Stimulated activated naive CD8-positive, alpha-beta T cell treated with anti-CD3 and anti-CD28 coated beads, Interleukin-15, amount 100 ng/mL, for 72 hours (primary cell): ENCODE data around the gene BBS4.
"Not testable (repeated sequence)": the region's sequence is repeated elsewhere in the genome, so short reads cannot be mapped to it uniquely, and the experiment has no call there.

ENCODE experiments used
- ATAC-seq: fragments of 150-1000 bp; cut with Tn5 transposase; 2 replicates; pipeline ENCODE4 v1.10.0; 2021; ENCODE audit warnings: mild to moderate bottlenecking, moderate library complexity
- DNase-seq, 2 donors: peaks; one replicate each; pipeline ENCODE4 v3.0.0; 2021 to 2022
- H3K27ac Mint-ChIP-seq, 2 donors: one replicate each; pipeline ENCODE4 v1.8.0; 2022; ENCODE audit warnings: mild to moderate bottlenecking in 2 of 2, mixed read lengths in 2 of 2, moderate library complexity in 2 of 2
- H3K27me3 Mint-ChIP-seq: one replicate; pipeline ENCODE4 v1.8.0; 2022; ENCODE audit warnings: mixed read lengths
- H3K4me1 Mint-ChIP-seq: one replicate; pipeline ENCODE4 v1.8.0; 2022; ENCODE audit warnings: mild to moderate bottlenecking, mixed read lengths
- H3K4me3 Mint-ChIP-seq, 2 donors: one replicate each; pipeline ENCODE4 v1.8.0; 2022; ENCODE audit warnings: mild to moderate bottlenecking in 2 of 2, mixed read lengths in 2 of 2, moderate library complexity in 1 of 2
- H3K9me3 Mint-ChIP-seq, 2 donors: one replicate each; pipeline ENCODE4 v1.8.0; 2022; ENCODE audit warnings: mixed read lengths in 2 of 2

Gene BBS4

DNA sequence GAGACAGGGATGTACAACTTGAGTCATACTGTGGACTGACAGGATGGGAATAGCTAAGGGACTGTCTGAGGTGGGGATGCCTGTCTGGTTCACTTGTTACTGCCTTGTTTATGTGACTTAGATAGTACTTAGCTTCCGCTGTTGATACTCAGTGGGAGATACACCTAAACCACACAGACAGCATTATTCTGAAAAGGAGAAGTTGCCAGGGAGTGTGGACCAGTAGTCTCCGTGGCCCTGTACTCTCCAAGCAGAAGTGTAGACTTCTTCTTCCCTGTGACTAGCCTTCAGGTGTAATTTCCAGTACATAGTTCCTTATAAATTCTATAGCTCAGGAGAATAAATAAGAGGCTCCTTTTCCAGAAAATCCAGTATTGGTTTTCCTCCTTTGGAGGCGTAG is 5.1 kb upstream of the BBS4 start:
- Mint-ChIP-seq H3K27ac (no peak overlapping the region), H3K9me3 (no peaks in the 10 kb centered on the region), H3K27me3 (peaks cover 14% of the 10 kb centered on the region), H3K4me3 (no peak overlapping the region), H3K4me1 (peaks cover 7% of the 10 kb centered on the region)
- DNase-seq (no peak), ATAC-seq (no peak)

DNA sequence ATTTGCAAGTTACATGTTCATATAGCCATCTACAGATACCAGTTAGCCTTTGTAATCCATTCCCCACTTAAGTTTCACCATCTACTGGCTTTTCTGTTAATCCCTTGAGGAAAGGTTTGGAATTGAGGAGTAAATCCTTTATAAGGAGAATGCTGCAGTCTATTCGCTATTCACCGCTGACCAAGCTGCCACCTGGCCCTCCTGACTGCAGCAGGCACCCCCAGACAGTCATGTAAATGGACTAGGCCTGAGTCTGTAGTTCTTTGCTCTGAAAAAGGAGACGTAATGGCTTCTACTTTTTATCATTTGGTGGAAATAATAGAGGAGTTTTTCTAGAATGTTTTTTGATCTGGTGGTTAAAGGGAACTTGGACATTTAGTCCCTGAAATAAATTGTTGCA is 3.2 kb upstream of the BBS4 start:
- no peak overlapping the region for H3K27ac Mint-ChIP-seq
- H3K4me1 Mint-ChIP-seq = peaks cover 7% of the 10 kb centered on the region
- ATAC-seq = no peak
- H3K9me3 Mint-ChIP-seq = no peaks in the 10 kb centered on the region
- peaks cover 8% of the 10 kb centered on the region for H3K27me3 Mint-ChIP-seq
- no peak overlapping the region for H3K4me3 Mint-ChIP-seq
- no peak for DNase-seq

DNA sequence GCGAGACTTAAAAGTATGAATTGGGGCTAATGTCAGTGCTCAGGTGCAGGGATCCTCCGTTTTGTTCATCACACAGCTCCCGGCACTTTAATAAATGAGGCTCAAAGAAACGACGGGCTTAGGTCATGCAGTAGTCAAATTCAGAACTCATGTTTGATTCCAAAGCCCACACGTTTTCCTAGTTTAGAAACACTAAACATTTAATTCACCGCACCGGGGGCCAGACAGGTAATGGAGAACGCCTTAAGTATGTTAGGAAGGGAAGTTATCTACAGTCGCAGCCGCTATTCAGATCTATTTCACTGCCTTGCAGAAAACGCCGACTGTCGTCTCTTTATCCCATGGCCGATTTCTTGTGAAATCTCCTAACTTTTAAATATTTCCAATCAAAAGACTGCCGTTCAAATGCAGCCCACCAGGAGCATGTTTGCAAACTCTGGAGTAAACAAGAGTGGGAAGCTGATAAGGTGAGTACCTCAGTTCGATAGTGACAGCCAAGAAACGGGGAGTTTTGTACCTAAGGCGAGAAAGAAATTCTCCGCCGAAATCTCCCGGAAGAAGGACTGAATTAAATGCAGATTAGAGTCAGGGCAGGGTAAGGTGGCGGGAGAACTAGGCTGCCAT is 594 bp upstream of the BBS4 start:
- DNase-seq (no peak), ATAC-seq (no peak)
- H3K27ac Mint-ChIP-seq = peak overlapping the region; percentile 97
- H3K4me3 Mint-ChIP-seq = peak overlapping the region; percentile 90 to 96
- no peaks in the 10 kb centered on the region for H3K27me3 Mint-ChIP-seq
- peaks cover 7% of the 10 kb centered on the region for H3K4me1 Mint-ChIP-seq
- no peaks in the 10 kb centered on the region for H3K9me3 Mint-ChIP-seq

DNA sequence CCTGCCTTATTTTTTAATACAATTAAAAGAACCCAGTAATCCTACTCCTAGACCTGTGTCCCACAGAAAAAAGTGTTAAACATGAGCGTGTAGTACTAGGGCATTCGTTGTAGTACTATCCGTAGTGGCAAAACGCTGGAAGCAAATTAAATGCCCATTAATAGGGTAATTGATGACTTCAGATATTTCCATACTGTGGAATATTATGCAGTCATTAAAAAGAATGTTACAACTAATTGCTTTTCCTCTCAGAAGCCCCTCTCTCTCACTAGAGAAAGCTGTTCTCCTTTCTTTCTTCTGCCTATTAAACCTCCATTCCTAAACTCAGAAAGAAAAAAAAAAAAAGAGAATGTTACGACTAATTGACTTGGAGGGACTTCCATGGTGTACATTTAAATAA is 2.7 kb downstream of the BBS4 start:
- peak overlapping the region in 1 of 2 donors; percentile 19 for H3K27ac Mint-ChIP-seq
- H3K9me3 Mint-ChIP-seq = no peaks in the 10 kb centered on the region
- peaks cover under 1% of the 10 kb centered on the region for H3K4me1 Mint-ChIP-seq
- no peaks in the 10 kb centered on the region for H3K27me3 Mint-ChIP-seq
- ATAC-seq (no peak), DNase-seq (no peak)
- no peak overlapping the region for H3K4me3 Mint-ChIP-seq

DNA sequence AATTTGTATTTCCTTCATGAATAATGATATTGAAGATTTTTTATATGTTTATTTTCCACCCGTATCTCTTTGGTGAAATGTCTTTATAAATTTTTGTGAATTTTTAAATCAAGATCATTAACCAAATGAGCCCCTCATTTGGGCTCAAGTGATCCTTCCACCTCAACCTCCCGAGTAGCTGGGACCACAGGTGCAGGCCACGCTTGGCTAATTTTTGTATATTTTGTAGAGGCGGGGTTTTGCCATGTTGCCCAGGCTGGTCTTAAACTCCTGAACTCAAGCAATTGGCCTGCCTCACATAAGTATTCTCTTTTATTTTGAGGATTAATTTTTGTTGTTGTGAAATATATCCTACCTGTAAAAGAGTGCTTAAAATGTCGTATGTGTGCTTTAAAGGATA is 4.9 kb downstream of the BBS4 start:
- no peak overlapping the region for H3K4me3 Mint-ChIP-seq
- H3K9me3 Mint-ChIP-seq = no peaks in the 10 kb centered on the region
- no peaks in the 10 kb centered on the region for H3K27me3 Mint-ChIP-seq
- H3K4me1 Mint-ChIP-seq = peaks cover 13% of the 10 kb centered on the region
- no peak overlapping the region for H3K27ac Mint-ChIP-seq
- ATAC-seq (no peak), DNase-seq (no peak)

DNA sequence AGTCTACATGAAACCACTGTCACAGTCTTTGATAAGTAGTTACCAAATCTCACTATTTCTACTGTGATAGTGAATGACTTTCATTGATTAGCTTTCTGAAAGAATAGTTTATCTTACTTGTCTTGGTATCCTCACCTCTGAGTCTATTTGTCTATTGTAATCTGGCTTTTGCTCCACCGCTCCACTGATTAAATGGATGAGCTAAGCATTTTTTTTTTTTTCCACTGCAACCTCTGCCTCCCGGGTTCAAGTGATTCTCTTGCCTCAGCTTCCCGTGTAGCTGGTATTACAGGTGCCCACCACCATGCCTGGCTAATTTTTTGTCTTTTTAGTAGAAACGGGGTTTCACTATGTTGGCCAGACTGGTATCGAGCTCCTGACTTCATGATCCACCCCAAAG is 12.9 kb downstream of the BBS4 start:
- ATAC-seq = no peak

DNA sequence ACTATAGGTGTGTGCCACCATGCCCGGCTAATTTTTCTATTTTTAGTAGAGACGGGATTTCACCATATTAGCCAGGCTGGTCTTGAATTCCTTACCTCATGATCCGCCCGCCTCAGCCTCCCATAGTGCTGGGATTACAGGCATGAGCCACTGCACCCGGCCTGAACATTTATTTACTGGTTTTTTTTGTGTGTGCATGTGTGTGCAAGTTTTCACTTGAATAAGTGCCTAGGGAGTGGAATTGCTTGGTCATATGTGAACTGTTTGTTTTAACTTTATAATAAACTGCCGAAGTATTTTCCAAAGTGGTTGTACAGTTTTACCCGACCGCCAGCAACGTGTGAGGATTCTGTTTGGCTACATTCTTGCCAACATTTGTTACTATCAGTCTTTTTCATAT is 14.1 kb downstream of the BBS4 start:
- Mint-ChIP-seq H3K27me3 (no peaks in the 10 kb centered on the region), H3K27ac (no peak overlapping the region), H3K4me1 (peaks cover 10% of the 10 kb centered on the region), H3K9me3 (no peaks in the 10 kb centered on the region), H3K4me3 (no peak overlapping the region)
- DNase-seq (no peak), ATAC-seq (no peak)

More for the DNA sequence above, 12.9 kb downstream of the BBS4 start:
- Mint-ChIP-seq H3K4me3 (no peak overlapping the region), H3K27me3 (no peaks in the 10 kb centered on the region), H3K9me3 (no peaks in the 10 kb centered on the region), H3K4me1 (peaks cover 15% of the 10 kb centered on the region), H3K27ac (peak overlapping the region in 1 of 2 donors; percentile 38)
- no peak for DNase-seq

DNA sequence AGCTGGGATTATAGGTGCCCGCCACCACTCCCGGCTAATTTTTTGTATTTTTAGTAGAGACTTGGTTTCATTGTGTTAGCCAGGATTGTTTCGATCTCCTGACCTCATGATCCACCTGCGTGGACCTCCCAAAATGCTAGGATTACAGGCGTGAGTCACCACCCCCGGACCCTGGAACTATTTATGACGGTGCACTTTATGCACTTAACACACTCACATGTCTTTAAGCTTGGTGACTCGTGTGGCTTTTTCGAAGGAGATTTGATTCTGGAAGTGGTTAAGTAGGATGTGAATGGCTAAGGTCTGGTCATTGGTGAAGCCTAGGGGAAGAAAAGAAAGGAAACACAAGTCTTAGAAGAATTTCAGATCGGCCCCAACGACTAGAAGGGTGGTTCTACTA is 20.3 kb downstream of the BBS4 start:
- H3K27ac Mint-ChIP-seq = no peak overlapping the region
- ATAC-seq = no peak

DNA sequence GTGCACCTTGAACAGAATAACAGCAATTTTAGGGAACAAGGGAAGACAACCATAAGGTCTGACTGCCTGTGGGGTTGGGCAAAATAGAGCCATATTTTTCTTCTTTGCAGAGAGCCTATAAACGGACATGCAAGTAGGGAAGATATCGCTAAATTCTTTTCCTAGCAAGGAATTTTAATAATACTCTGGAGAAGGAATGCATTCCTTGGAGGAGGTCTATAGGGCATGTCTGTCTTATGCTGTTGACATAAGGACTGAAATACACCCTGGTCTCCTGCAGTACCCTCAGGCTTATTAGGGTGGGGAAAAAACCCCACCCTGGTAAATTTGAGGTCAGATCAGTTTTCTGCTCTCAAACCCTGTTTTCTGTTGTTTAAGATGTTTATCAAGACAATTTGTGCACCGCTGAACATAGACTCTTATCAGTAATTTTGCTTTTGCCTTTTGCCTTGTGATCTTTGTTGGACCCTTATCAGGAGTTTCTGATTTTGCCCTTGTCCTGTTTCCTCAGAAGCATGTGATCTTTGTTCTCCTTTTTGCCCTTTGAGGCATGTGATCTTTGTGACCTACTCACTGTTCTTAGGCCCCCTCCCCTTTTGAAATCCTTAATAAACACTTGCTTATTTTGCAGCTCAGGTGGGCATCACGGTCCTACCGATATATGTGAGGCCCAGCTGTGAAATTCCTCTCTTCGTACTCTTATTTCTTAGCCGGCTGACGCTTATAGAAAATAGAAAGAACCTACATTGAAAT is 22.7 kb downstream of the BBS4 start:
- H3K9me3 Mint-ChIP-seq, H3K27me3 Mint-ChIP-seq, DNase-seq, H3K4me3 Mint-ChIP-seq, ATAC-seq, H3K4me1 Mint-ChIP-seq, H3K27ac Mint-ChIP-seq: not testable (repeated sequence)

More for the DNA sequence above, 20.3 kb downstream of the BBS4 start:
- DNase-seq = no peak
- Mint-ChIP-seq H3K4me3 (no peak overlapping the region), H3K9me3 (no peaks in the 10 kb centered on the region), H3K27me3 (no peaks in the 10 kb centered on the region), H3K4me1 (peaks cover 11% of the 10 kb centered on the region)

DNA sequence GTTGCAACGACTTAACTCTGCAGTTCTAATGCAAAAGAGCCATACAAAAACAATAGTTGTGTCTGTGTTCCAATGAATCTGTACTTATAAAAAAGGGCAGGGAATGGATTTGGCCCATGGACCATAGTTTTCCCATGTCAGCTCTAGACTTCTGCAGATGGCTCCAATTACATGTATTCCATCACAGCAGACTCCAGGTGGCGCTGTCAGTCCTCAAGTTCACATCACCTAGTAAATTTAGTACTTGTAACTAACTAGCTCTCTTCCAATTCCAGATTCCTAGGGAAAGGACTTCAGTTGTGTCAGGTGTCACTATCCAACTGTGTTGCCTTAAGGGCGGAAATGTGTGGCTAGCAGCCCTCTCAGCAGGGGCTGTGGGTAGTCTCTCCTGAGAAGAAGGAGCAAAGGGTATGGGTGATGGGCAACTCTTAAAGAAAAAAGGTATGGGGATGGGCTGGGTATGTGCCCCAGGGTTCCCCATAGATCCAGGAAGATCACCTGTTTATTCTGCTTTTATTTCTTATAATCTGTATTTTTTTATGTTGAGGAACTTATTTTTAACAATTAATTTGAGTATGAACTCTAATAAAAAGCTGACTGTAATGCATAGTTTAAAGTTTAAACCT is 36.2 kb downstream of the BBS4 start:
- peak; percentile 47 to 53 for DNase-seq
- H3K4me1 Mint-ChIP-seq = no peaks in the 10 kb centered on the region
- no peaks in the 10 kb centered on the region for H3K9me3 Mint-ChIP-seq
- ATAC-seq = no peak
- no peak overlapping the region for H3K27ac Mint-ChIP-seq
- no peaks in the 10 kb centered on the region for H3K27me3 Mint-ChIP-seq
- H3K4me3 Mint-ChIP-seq = no peak overlapping the region

DNA sequence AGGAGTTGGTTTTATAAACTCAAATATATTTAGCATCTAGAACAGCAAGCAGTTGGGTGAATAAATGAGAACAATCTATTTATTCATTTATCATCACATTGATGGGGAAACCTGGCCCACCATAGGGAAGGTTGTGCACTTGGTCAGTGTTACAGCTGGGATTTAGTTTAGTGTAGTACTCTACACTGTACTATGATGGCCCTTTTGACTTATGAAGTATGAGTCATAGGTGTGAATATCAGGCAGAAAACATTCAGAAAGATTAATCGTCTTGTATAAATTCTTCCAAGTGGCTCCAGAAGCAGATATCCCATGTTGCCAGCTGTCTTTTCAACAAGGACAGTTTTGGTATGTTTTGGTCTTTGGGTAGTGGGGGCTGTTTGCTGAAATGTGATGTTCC is 38.0 kb downstream of the BBS4 start:
- Mint-ChIP-seq H3K27me3 (no peaks in the 10 kb centered on the region), H3K4me1 (no peaks in the 10 kb centered on the region), H3K4me3 (no peak overlapping the region), H3K9me3 (no peaks in the 10 kb centered on the region), H3K27ac (no peak overlapping the region)
- ATAC-seq (no peak), DNase-seq (no peak)

DNA sequence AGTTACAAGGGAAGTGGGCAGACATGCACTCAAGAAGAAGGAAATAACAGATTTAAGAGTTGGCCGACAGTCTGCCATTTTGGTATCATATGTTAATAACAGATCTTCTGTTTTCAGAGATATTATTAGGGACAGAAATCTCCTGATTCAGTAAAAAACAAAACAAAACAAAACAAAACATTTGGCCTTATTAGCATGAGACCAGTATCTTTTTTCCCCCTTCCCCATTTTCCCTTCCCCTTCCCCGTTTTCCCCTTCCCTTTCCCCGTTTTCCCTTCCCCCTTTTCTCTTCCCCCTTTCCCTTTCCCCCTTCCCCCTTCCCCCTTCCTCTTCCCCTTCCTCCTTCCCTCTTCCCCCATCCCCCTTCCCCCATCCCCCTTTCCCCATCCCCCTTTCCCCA is 39.4 kb downstream of the BBS4 start:
- DNase-seq = no peak
- Mint-ChIP-seq H3K27ac (no peak overlapping the region), H3K4me1 (no peaks in the 10 kb centered on the region), H3K4me3 (no peak overlapping the region), H3K27me3 (no peaks in the 10 kb centered on the region), H3K9me3 (no peaks in the 10 kb centered on the region)
- ATAC-seq = no peak

DNA sequence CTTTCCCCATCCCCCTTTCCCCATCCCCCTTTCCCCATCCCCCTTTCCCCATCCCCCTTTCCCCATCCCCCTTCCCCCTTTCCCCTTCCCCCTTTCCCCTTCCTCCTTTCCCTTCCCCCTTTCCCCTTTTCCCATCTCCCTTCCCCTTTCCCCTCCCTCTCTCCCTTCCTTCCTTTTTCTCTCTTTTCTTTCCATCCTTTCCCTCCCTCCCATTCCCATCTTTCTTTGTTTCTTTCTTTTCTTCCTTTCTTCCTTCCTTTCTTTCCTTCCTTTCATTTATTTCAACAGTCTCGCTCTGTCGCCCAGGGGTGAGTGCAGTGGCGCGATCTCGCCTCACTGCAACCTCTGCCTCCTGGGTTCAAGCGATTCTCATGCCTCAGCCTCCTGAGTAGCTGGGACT is 39.8 kb downstream of the BBS4 start:
- ATAC-seq = not testable (repeated sequence)

DNA sequence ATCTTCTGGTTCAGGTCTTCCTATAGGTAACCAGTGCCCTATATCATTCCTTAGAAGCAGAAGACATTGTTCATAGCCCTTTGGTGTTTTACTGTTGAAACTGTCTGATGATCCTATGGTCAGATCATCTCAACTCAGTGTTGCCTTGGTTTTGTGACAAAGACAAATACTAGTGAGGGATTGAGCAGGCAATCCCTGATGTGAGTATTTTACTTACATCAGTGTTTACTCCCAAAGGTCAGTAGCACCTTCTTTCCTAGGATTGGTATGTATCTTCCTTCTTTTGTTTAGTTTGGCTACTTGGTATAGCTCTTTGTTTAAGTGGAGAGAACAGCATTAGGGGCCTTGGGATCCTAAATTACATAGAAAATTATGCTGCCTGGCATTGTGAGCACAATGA is 41.1 kb downstream of the BBS4 start:
- ATAC-seq = no peak
- Mint-ChIP-seq H3K27ac (peak overlapping the region in 1 of 2 donors; percentile 7), H3K9me3 (no peaks in the 10 kb centered on the region), H3K4me1 (no peaks in the 10 kb centered on the region), H3K27me3 (no peaks in the 10 kb centered on the region), H3K4me3 (no peak overlapping the region)
- no peak for DNase-seq

More for the DNA sequence above, 39.8 kb downstream of the BBS4 start:
- H3K4me3 Mint-ChIP-seq, H3K4me1 Mint-ChIP-seq, H3K27ac Mint-ChIP-seq, H3K9me3 Mint-ChIP-seq, H3K27me3 Mint-ChIP-seq, DNase-seq: not testable (repeated sequence)

DNA sequence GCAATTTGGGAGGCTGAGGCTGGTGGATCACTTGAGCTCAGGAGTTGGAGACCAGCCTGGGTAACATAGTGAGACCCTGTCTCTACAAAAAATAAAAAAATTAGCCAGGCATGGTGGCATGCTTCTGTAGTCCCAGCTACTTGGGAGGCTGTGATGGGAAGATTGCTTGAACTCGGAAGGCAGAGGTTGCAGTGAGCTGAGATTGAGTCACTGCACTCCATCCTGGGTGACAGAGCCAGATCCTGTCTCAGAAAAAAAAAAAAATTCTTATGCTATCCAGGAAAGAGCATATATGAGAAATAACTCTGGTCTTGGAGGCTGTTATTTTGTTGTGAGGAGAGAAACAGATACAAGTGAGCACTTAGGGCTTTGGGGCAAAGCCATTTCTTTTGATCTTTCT is 42.2 kb downstream of the BBS4 start:
- H3K27me3 Mint-ChIP-seq, DNase-seq, H3K4me3 Mint-ChIP-seq, ATAC-seq, H3K9me3 Mint-ChIP-seq, H3K27ac Mint-ChIP-seq, H3K4me1 Mint-ChIP-seq: not testable (repeated sequence)

DNA sequence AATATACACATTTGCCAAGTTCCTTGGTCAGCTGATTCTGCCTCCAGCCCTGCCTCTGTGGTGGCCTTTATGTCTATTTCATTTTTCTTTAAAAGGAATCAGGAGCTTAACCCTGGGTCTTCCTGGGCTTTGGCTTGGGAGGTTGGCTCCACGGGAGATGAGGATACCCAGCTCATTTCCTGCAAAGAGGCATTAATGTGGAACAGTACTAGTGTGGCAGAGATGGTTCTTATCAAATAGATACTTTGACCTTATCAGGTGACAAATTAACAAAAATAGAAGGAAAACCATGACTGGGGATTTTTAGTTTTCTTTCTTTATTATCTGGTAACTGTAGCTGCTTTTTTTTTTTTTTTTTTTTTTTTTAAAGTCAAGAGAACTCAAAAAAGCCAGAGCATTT is 42.8 kb downstream of the BBS4 start:
- ATAC-seq = no peak
- H3K27ac Mint-ChIP-seq = no peak overlapping the region
- no peaks in the 10 kb centered on the region for H3K9me3 Mint-ChIP-seq
- no peaks in the 10 kb centered on the region for H3K27me3 Mint-ChIP-seq
- H3K4me3 Mint-ChIP-seq = no peak overlapping the region
- no peak for DNase-seq
- no peaks in the 10 kb centered on the region for H3K4me1 Mint-ChIP-seq
